8988T (cell line): Measurements from ENCODE around the gene KLF7.

Experiments
- DNase-seq: peaks from one replicate; pipeline ENCODE4 v3.0.0; 2011

Gene KLF7

GRCh38 chr2:207144173-207144785 lies 21.5 kb downstream of the KLF7 start:
- DNase-seq = no peak

GRCh38 chr2:207143215-207144172 lies 22.3 kb downstream of the KLF7 start:
- no peak for DNase-seq

DNA sequence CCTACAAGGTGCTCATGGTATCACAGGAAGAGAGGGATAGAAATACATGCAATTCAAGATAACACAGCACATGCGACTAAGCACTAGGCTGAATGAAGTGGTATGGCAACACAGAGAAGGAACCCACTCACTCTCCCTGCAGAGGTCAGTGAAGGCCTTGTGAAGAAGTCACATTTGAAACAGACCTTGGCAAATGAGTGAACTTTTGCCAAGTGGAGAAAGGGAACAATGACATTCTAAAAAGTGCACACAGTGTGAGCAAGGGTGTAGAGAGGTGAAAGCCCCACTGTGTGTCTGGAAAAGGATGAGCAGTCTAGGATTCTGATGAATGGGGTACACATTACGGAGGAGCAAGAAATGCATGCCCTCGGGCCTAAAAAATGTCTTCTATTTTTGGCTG lies 23.3 kb downstream of the KLF7 start:
- no peak for DNase-seq

GRCh38 chr2:207141386-207141785 lies 24.4 kb downstream of the KLF7 start:
- DNase-seq = no peak

DNA sequence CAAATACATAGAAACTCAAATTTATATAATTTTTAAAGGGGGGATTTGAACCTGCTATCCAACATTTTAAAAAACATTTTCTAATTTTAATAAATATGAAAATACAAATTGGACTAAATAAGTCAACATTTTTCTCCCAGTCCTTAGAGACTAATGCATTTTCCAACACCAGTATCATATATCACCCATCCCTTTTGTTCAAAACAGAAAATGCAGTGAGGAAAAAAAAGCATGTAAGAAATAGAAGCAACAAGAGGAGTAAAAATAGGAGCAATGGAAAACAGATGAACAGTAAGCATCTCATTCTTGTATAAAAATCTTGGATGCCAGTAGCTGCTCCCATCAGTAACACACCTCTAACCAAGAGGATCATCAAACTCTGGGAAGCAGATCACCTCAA lies 25.5 kb downstream of the KLF7 start:
- DNase-seq = no peak

DNA sequence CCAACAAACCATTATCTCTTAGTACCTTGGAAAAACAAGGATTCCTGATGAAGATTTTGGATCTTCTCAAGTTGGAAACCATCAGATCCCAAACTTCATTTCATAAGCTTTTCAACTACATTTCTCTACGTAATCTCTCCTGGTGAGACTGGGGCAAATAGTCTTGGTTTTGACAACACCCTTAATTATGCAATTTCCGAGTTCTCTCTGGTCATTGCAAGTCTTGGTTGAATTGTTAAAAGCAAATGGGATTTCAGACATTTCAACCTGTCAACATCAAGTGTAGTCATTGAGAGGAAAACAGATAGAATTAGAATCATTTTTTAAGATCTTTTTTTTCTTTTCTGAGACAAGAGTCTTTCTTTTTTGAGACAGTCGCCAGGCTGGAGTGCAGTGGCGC lies 26.2 kb downstream of the KLF7 start:
- DNase-seq = no peak

GRCh38 chr2:207138627-207139297 lies 27.0 kb downstream of the KLF7 start:
- no peak for DNase-seq

DNA sequence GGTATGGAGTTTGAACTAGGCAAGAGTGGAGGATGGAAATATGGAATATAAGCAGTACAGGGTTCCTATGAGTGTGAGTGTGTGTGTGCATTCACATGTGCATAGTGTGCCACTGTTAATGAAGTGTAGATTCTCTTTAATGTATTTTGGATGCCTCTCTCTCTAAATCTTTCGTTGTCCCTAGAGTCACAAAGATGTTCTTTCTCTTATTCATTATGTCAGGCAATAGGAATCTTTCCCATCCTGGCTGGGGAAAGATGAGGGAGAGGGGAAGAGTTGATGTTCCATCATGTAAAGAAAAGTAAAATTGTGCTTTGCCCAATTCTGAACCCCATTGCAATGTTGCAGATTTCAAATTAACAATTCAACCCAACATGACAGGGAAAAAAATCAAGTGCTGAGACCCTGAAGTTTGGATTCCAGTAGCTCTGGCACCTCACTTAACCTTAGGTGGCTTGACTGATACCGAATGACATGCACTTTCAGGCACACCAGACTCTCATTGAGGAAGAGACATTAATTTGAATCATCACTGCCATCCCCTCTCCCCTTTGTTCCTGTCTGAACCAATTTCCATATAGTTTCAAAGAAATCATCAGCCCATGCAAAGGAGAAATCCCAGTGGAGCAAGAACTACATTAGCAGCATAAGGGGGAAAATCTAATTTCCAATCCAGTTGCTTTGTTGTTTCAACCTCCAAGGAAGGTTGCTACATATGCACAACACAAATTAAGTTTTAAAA lies 28.0 kb downstream of the KLF7 start:
- no peak for DNase-seq

DNA sequence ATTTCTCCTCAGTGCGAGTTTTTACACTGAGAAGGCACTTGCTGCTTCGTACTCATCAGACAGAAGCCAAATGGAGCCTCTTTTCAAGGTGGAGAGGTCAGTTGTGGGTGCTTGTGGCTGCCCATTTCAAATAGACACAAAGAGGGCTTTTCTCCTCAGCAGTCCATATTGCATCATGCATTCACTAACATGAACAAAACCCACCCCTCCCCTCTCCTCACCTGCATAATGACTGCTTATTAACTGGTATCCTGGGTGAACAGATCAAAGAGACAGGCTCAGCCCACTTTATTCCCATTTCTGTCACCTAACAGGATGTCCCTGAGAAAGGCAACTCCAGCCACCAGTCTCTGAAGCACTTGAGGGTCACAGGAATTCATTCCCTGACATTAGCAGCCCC lies 28.9 kb downstream of the KLF7 start:
- DNase-seq = no peak

- no peak for DNase-seq
Observed at GRCh38 chr2:207135801-207136457, 29.8 kb downstream of the KLF7 start.

DNA sequence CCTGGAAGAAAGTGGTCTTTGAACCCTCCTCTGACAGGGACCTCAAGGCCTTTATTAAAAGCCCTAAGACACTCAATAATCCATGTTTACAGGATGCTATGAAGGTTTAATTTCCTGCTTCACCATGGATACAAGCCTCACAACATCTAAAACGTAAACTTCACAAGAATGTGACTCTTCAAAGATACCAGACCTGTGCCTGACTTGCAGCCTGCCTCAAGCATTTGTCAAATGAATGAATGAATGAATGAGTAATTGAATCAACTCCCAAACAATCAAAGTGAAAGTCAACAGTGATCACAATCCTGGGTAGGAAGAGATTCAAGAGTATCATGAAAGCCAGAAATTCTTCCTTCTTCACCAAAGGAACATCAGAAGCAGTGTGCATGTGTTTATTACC lies 30.4 kb downstream of the KLF7 start:
- no peak for DNase-seq

GRCh38 chr2:207133820-207134519 lies 31.8 kb downstream of the KLF7 start:
- peak; percentile 13 for DNase-seq

GRCh38 chr2:207133458-207133819 lies 32.3 kb downstream of the KLF7 start:
- DNase-seq = no peak

GRCh38 chr2:207132019-207132418 lies 33.7 kb downstream of the KLF7 start:
- no peak for DNase-seq

DNA sequence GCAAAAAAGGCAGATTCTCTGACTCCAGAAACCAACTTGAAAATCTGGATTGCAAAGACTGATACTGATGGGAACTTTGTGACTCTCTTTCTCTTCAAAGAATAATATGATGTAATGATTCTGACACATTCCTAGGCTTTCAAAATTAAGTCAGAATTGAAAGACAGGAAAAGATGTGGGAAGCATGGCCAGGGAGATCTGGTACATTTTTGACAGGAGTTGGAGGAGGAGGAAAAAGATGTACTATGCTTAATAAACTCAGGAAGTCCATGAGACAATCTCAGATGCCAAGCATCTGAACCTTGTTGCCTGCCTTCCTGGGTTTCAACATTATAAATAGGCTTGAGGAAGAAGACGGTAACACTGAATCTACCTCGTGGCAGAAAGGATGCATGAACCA lies 34.2 kb downstream of the KLF7 start:
- no peak for DNase-seq

- DNase-seq = no peak
Observed at GRCh38 chr2:207130958-207131521, 34.7 kb downstream of the KLF7 start.

DNA sequence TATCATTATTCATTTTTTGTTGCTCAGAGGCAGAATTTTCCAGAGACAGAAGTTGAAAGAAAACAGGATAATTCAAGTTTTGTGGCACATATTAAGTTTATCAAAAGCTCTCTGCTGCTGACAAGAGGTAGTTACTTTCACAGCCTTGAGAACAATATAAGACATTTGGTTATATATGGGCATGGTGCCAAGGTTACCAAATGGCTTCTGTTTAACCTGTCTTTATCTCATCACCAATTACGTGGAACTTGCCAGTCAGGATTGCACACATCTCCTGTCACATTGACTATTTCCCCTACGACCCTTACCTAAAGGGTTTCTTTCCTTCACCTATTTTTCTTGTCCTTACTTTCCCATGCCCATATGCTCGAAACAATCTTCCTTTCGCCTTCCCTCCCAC lies 35.9 kb downstream of the KLF7 start:
- DNase-seq = no peak

GRCh38 chr2:207128867-207129266 lies 36.9 kb downstream of the KLF7 start:
- no peak for DNase-seq

DNA sequence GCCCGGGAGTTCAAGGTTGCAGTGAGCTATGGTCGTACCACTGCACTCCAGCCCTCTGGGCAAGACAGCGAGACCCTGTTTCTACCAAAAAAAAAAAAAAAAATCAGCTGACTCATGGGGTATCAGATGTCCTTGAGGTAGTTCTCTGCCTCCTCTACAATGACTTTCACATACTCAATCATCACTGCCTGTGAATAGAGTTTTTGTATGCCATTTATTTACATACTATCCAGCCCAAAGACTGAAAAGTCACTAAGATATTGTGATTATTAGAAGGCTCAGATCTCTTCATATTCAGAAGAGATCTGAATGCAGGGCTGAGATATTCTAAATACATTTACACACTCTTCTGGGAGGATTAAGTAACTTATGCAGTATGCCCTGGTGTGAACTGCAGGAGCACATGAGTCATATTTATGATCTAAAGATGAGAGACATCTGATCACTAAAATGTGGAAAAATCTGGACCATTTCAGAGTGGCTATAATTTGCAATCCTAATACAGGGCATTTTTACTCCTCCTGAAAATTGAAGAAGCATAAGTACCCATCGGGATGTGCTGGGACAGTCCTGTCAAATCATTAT lies 38.9 kb downstream of the KLF7 start:
- no peak for DNase-seq

DNA sequence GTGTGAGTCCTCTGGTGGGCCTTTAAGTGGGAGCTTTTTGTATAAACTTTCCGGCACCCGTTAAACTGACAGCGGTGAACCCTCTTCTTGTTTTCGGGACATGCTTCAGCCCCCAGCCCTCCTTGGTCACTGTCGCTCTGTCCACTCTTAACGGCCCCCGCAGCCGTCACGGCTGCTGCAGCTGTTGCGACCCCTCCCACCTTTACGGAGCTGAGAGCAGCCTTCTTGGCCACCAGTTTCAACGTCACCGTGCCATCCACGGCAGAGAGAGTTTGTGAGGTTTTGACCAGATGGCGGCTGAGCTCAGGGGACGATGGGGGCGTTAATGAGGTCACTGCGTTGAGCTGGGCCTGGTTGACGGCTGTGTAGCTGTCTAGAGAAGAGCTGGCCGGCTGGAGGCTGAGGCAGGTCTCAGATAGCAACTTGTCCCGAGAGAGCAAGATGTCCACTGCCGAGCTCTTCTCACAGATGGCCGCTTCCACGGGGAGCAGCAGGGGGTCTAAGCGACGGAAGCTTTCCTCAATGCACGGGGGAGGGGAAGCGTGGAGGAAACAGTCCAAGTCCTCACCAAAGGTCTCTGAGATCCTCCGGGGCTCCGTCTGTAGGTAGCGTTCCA lies 41.9 kb downstream of the KLF7 start:
- no peak for DNase-seq

- no peak for DNase-seq
Observed at GRCh38 chr2:207123335-207123744, 42.4 kb downstream of the KLF7 start.
